DMS 273 treated with DMSO at 0.1 percent for 48 hours (cell line): Measurements from ENCODE around the gene SMYD3.

ENCODE experiments used
- DNase-seq: peaks from one replicate; lab custom pipeline; 2025; lab: John Stamatoyannopoulos, UW

Gene SMYD3

DNA sequence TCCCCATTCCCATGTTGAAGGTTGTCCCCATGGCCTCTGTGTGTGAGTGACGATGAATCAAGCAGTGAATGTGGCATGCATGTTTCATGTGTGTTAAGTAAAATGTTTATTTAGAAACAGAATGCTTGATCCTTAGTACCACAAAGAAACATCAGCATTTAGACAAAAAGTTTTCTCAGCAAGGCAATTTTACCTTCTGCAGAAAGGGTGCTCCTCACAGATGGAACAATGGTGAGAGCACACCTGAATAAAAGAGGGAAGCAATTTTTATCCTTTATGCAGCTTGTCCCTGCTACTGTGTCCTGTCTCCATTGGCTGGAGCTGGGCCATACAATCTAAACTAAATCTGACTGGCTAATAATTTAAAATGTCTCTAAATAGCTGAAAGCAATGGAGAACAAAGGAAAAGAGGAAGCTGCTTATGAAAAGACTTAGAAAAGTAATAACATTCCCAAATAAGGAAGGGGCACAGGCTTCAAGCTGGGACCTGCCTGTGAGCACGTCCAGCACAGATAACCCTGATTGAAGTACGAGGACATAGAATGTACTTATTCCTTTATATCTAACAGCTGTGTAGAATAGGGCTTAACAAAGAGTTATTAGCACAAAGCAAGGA is 8.4 kb upstream of the SMYD3 start:
- DNase-seq = no peak

DNA sequence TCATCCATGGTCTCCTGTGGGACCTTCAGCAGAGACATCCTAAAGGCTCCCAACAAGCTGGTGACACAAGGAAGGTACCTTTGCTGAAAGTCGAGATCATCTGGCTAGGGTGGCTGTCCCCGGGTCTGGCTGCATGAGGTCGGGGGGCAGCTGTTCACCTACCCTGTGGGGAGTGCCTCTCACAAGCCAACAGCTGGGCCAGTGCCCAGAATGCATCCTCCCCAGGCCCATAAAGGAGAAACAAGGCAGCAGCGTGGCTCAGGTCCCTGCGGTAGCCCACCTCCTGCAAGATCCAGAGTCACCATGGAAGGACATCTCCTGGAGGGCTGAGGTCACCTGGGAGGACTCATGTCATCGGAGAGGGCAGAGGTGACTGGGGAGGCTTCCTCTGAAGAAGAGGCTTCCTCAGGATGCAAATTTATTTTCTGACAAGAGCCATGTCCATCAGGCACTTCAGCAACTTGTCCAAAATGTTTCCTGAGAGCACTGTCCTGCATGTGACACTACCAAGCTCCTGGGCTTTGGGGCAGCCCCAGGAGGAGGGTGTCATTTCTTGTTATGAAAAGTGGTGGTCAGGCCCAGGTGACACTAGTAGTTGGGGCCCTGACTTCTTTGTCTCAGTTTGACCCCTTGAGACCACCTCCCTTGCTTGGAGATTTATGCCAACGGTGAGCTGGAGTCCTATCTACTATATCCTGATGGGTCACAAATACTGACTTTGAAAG is 6.7 kb upstream of the SMYD3 start:
- no peak for DNase-seq

DNA sequence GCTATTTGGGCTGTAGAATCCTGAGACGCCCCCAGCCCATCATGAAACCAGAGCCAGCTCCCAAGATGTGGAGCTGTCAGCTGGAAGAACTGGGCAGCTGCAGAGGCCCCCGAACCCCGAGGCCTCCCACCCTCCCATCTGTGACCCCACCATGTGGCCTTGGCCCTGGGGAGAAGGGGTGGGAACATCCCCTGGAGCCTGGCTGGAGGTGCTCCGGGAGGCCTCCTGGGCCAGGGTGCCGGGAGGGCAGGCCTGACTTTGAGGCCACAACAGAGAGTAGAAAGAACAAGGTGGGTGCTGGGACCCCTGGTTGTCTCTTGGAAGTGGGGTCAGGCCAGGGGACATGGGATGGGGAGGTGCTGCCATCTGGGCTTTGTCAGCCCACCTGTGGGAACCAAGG is 6.0 kb upstream of the SMYD3 start:
- no peak for DNase-seq

DNA sequence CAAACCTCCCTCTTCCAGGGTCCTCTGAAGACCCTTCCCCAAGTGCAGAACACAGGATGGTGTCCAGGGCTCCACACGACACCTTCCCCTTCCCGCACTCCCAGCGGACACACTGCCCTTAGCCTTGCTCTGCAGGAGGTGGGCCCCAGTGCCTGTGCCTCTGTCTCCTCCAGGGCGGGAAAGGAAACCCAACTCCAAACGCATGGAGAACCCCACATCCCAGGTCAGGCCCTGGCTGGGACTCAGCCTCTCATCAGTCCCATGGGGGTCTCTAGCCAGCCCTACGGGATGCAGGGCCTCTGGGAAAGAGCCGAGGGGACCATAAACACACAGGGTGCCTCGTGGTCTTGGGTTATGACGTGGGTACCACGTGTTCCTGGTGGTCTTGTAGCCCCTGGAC is 5.6 kb upstream of the SMYD3 start:
- no peak for DNase-seq

DNA sequence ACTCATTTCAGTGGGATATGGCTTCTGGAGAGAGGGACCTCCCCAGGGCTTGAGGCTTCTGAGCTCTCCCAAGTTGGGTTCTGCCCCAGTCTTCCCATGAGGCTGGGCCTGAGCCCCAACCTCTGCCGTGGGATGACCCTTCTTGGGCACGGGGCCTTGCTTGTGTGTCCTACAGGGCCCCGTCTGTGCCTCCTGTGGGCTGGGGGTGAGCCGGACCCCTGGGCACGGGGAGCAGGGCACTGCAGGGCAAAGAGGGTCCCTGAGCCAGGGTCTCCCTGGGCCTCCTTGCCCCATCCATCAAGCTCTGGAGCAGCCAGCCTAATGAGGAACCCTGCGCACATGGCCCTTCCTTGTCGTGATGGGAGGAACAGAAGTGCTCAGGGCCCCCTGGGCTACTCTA is 5.2 kb upstream of the SMYD3 start:
- DNase-seq = no peak

DNA sequence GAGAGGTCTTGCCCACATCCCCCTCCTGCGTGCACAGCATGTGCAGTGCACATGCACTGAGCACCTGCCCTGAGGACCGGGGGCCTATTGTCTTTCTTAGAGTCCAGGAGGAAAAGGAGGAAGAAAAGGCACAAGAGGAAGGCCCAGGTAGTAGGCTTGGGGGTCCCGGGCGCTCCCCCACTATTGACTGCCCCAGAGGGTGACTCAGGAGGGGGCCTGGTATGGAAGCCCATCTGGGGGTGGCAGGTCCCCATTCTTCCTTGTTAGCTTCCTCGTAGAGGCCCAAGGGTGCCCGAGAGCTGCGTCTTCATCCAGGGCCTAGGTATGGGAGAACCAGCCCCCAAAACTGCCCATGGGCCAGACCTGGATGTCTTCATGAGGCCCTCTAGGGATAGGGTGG is 4.1 kb upstream of the SMYD3 start:
- no peak for DNase-seq

DNA sequence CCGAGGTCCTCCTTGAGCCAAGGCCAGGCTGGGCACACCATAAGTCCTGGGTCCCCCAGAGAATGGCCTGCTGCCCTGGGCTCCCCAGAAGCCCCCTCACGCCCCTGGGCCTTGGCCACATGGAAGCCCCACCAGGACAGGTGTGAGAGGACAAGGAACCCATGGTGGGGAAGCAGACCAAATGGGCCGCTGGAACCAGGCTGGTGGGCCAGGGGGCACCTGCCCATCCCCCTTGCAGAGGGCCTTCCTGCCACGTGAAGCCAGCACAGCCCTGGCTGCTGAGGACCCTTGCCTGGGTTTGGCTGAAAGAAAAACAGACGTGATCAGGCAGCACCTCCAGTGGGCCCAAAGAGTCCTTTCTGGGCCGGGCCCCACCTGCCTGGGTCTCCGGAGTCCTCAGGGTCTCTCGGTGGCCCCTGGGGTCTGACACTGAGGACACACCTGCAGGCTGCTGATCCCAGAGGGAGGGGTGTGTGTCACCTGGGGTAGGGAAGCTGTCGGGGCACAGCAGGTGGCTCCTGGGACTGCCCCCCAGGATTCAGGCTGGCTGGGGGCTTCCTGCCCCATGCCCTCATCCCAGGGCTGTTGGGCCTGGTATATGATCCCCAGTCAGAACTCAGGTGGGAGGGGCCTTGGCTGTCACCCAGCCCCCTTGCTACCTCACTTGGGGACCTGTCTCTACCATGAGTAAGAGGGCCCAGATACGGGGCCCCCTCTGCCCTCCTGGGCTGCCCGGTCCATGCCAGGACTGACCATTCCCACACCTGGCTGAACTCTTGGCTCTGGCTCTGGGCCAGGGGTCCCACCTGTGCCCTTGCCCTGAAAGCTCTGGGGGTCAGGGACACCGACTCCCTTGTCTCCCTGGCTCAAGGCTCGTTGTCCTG is 3.3 kb upstream of the SMYD3 start:
- DNase-seq = no peak

DNA sequence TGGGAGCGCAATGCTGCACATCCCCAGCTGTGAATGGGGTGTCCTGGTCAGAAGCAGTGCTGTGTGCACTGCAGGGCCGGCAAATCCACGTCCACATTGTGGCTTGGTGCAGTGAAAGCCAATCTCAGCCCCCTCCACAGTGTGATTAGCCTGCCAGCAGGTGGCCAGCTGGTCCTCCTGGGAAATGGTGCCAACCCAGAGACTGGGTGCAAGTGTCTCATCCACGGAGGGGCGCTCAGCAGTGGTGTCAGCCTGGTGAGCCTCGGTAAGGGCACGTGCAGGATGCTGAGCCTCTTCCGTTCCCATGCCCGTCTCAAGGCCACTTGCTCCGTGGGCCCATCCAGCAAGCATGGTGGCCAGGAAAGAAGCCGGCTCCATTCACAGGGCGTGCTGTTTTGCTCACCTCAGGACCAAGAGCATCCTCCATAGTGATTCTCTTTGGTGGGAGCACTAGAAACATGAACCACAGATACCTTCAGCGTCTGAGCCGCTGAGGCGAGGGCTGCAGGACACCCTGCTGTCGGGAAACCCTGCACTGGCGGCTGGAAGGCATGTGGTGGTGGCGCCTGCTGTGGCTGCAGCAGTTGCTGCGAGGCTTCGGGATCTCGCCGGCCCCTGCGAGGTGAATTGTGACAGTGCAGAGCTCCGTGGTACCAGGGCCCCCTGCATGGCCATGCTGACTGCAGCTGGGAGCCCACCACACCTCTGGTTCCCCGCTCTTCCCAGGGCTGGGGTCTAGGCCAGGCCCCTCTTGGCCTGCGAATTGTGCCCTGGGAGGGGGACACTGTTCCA is 2.0 kb upstream of the SMYD3 start:
- DNase-seq = no peak

DNA sequence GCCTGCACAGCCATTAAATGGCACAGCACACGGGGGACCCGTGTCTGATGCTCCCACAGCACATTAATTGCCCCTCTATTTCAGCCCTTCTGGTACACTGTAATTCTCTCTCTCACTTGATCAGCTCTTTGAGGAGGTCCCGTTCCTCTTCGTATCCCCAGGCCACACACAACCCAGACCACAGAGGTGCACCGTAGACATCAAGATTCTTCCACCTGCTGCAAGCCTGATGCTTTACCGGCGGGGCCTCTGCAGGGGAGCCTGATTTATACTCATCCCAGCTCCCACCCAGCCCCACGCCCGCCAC is 759 bp downstream of the SMYD3 start:
- DNase-seq = no peak

DNA sequence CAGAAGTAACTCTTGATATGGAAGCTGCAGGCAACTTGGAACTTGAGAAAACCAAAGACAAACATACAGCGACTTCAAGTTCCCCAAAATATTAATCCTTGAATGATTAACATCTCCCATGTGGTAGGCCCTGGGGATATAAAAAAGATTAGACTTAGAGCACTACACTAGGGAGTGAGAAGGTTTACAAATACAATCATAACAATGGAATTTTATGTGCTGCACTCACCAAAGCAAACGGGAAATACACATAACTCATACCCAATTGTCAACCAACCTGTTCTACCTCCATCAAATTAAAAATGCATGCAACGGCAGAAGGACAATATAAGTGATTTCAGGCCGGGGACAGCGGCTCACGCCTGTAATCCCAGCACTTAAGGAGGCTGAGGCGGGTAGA is 3.7 kb downstream of the SMYD3 start:
- DNase-seq = no peak

DNA sequence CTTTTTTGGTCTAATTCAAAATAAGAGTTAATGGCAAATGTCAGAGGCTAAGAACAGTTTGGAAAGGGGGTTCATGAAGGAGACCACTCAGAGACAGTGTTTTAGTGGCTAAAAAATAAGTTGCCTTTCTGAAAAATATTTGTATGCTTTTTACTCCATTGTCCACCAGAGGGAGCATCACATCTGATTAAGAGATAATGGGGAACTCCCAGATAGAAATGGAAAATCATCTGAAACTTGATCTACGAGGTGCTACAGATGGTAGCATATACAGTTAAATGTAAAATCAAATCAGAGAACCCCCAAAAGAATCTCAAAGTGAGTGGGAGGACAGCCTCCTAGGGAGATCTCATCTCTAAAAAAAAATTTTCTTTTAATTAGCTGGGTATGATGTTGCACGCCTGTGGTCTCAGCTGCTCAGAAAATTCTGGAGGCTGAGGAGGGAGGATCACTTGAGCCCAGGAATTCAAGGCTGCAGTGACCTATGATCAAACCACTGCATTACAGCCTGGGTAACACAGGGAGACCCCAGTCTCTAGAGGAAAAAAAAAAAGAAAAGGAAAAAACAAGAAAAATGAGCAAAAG is 9.7 kb downstream of the SMYD3 start:
- DNase-seq = peak; percentile 31

DNA sequence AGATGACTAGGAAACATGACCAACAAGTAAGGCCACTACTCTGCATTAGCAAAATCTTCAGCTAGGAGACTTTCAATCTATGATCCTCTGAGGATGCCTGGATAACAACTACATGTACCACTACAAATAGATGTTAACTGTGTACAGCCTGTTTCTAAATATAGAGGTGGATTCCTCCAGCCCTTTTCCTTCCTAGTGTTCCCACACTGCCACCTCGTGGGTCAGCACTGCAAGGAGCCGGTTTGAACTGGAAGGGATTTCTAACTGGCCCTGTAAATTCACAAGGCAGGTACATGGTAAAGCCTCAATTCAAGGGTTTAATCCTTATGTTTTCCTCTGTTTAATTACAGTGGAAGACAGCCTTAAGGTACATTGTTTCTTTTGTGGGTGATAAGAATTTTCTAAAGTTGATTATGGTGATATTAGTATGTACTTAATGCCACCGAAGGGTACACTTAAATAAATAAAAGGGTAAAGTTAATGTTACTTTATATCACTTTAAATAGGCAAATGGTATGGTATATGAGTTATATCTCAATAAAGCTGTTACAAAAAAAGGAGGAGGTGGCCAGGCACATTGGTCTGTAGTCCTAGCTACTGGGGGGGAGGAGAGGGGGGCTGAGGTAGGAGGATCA is 14.4 kb downstream of the SMYD3 start:
- peak; percentile 50 for DNase-seq

DNA sequence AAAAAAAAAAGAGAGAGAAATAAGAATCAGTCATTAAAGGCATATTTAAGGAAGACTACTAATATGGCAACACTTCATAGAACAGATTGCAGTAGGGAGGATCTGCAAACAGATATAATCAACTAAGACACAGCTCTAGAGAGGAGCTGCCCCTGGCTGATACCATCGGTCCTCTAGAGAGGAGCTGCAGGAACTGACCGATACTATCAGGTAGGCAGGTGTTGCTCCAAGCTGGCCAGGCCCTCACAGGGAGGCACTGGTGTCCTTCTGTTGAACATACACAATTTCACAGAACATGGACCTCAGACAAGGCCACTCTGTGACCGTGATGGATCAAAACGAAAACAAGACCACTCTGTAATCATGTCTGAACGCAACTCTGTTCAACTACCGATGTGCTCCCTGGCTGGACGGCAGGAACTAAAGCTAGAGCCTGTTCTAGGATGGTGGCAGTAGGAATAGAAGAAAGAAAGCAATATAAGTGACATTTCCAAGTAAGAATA is 15.5 kb downstream of the SMYD3 start:
- no peak for DNase-seq

DNA sequence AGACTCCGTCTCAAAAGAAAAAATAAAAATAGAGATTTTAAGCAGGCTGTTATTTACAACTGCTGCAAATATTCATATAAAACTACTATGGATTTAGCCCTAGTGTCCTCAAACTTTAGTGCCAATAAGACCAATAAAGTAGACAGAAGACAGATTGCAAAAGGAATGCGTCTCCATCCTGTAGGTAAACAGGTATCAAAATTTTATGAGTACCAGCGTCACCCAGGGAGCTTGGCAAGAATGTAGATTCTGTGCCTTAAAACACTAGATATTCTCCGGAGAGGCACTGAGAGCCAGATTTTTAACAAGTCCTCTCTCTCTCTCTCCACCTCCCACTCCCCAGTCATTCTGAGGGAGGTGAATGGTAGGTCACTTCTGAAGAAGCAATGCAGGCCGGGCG is 18.4 kb downstream of the SMYD3 start:
- DNase-seq = no peak

DNA sequence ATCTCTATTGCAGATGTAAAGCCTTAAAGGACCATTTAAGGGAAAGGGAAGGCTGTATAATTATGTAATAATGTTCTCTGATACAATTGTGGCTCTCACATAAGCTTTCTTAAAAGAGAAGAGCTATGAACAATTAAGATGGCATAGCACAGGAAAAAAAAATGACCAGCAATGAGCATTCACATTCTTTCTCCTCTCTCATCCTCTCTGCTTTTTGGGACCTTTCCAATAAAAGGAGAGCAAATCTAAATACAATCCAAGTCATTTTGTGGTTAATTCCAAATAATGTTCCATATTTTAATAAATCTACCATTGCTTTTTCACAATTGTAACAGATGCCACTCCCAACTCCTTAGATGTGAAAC is 23.5 kb downstream of the SMYD3 start:
- DNase-seq = no peak

DNA sequence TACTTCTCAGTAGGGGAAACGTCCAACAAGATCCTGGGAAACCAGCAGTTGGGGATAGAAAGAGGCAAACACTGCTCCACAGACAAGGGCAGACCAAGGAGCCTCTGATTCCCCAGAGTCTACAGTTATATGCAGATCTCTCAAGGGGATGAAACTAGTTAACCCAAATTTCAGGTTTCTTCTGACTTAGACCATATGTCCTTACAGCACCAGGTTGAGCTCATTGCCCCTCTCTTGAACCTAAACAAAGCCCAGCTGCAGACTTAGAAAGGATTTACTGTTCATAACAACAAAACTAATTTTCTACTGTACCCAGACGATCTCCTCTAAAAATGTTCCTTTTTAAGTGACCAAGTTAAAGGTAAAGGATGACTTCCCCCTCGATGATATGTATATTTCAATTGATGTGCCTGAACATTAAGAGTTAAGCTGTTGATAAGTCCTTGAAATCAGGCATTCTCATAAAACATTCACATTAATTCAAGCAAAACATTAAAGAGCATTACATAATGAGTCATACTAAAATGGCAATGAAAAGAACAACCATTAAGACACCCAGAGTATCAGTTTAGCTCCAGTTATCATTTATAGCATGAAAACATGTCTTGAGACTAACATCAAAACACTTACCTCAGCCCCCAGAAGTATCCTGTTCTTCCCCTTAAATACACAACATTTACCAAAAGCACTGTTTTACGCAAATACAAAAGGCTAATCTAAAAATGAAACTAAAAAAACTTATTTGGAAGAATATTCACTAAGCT is 24.1 kb downstream of the SMYD3 start:
- no peak for DNase-seq

DNA sequence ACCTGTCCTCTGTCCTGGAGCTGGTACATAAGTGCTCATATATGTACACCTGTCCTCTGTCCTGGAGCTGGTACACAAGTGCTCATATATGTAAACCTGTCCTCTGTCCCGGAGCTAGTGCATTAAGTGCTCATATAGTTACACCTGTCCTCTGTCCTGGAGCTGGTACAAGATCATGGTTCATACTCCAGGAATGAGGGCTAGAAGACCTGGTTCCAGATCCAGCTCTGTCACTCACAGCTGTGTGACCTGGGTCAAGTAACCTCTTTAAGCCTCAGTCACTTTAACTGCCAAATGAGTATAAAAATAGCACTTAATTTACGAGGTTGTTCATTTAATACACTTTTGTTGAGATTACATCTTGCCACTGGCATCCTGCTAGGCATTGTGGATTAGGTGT is 28.0 kb downstream of the SMYD3 start:
- DNase-seq = no peak

DNA sequence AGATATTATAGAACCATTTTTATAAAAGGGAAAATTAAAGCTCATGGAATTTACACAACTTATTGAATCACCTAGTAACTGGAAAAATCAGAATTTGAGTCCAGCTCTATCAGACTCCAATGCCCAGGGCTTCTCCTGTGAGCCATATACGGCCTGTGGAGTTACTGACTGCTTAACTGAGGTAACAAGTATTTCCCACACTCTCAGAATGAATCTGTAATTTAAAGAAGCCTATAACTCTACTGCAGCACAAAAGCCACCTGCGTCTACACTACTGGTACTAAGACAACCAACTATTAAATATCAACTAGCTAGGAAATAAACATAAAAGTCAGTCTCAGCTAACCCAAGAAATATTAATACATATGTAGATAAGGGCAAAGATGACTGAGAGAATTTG is 29.4 kb downstream of the SMYD3 start:
- DNase-seq = no peak

DNA sequence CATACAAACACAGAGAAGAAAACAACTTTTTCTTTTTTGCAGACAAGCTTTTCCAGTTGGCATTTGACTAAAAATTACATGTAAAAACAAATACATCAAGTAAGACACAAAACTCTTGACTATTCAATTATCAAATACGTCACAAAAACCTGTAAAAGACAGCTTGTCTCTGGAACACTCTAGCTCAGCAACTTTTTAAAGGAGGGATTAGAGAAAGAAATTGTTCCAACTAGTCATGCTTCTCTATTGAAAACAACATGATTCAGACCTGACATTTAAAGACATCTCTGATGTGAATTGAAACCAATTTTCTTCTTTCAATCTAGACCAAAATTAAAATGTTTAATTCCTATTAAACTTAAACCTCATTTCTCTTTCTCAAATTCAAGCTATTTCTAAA is 30.3 kb downstream of the SMYD3 start:
- no peak for DNase-seq

DNA sequence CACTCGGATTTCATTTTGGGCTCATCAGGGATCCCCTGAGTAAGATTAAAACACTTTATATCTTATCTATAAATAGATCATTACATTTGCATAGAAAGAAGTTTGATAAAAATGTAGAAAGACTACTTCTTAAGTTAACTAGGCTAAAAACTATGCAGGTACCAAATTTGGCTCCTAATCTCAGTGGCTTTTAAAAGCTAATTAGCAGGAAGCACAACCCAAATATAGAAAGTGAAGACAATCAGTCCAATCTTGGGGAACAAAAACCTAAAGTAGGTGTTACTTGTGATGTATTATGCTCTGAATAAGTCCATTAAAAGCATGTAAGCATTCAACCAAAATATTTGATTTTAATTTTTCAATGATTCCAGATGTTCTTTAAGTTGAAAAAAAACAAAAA is 35.4 kb downstream of the SMYD3 start:
- DNase-seq = no peak

DNA sequence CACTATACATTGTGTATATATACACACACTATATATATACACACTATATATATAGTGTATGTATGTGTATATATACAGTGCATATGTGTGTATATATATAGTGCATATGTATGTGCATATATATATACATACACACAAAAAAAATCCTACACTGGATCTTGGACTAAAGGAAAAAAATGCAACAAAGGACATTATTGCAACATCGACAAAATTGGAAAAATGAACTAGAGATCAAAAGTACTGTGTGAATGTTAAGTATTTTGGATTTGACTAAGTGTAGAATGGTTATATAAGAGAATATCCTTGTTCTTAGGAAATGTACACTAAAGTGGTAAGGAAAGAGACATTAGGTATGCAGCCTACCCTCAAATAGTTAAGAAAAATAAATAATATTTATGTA is 36.5 kb downstream of the SMYD3 start:
- DNase-seq = no peak
